Thoracic aorta (tissue), 2 donors: Measurements from ENCODE around the gene STK39. TPM values are rescaled to one million over a fixed set of nuclear protein-coding genes. Genes with fewer than 3 reads are reported as not detected.

ENCODE experiments used
- ATAC-seq: fragments of 150-250 bp; one replicate; pipeline ENCODE4 v1.8.0; 2017; ENCODE audit warnings: low read depth; ENCODE audit not compliant: insufficient number of reproducible peaks, low FRiP score
- DNase-seq: peaks from one replicate; pipeline ENCODE4 v3.0.0-alpha.2; 2020; ENCODE audit warnings: low spot score
- H3K27ac ChIP-seq, 2 donors: fragments of 200-600 bp; sonication (generic); 1 replicate in 1 of 2; 2 replicates in 1 of 2; pipeline ENCODE4 v1.5.1; 2016; ENCODE audit warnings: mild to moderate bottlenecking in 2 of 2, moderate library complexity in 2 of 2
- H3K27me3 ChIP-seq: fragments of 200-600 bp; sonication (generic); replicated peaks from 2 replicates; pipeline ENCODE4 v1.6.0; 2016; ENCODE audit warnings: mild to moderate bottlenecking; ENCODE audit not compliant: insufficient read depth
- H3K36me3 ChIP-seq: fragments of 200-600 bp; sonication (generic); one replicate; pipeline ENCODE4 v1.5.1; 2016
- H3K4me1 ChIP-seq, 2 donors: fragments of 200-600 bp; sonication (generic); 1 replicate in 1 of 2; 2 replicates in 1 of 2; pipeline versions ENCODE4 v1.5.1 to v1.6.0; 2016; ENCODE audit warnings: low read depth in 2 of 2, mild to moderate bottlenecking in 1 of 2; ENCODE audit not compliant: control insufficient read depth in 1 of 2
- H3K4me3 ChIP-seq: fragments of 200-600 bp; sonication (generic); 2 replicates; pipeline ENCODE4 v1.5.1; 2016; ENCODE audit warnings: mild to moderate bottlenecking
- H3K9me3 ChIP-seq: fragments of 200-600 bp; sonication (generic); 2 replicates; pipeline ENCODE4 v1.5.1; 2016
- total RNA-seq, 2 donors: library from RNA; depleted of rRNA; stranded (reverse); fragments of >200 nt; gene quantifications; one replicate each; pipeline versions ENCODE4 v1.1.0 to v1.2.3, GENCODE V29; 2016
- TF ChIP-seq, protein P1 (sequence below): fragments of 200-600 bp; sonication (generic); IDR thresholded peaks from one replicate; pipeline ENCODE4 v1.5.1; 2019; ENCODE audit warnings: antibody characterized with exemption

STK39 gene
- total RNA-seq, 2 donors from 2014 or later = 11.5 to 18.5 TPM

DNA sequence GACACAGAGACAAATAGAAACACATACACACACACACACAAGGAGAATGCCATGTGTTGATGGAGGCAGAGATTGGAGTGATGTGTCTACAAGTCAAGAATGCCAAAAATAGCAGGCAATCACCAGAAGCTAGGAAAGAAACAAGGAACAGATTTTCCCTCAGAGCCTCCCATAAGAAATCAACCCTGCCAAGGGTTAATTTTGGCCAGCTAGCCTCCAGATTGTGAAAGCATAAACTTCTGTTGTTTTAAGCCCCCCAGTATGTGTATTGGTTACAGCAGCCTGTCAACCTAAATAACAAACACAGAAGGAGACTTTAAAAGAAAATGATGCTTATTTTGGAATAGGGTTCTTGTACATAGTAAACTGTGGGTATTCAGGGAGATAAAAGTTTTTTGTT is 5.6 kb upstream of the STK39 start:
- TF ChIP-seq, protein P1, sequence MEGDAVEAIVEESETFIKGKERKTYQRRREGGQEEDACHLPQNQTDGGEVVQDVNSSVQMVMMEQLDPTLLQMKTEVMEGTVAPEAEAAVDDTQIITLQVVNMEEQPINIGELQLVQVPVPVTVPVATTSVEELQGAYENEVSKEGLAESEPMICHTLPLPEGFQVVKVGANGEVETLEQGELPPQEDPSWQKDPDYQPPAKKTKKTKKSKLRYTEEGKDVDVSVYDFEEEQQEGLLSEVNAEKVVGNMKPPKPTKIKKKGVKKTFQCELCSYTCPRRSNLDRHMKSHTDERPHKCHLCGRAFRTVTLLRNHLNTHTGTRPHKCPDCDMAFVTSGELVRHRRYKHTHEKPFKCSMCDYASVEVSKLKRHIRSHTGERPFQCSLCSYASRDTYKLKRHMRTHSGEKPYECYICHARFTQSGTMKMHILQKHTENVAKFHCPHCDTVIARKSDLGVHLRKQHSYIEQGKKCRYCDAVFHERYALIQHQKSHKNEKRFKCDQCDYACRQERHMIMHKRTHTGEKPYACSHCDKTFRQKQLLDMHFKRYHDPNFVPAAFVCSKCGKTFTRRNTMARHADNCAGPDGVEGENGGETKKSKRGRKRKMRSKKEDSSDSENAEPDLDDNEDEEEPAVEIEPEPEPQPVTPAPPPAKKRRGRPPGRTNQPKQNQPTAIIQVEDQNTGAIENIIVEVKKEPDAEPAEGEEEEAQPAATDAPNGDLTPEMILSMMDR = no peak
- H3K27ac ChIP-seq = no peak overlapping the region
- H3K27me3 ChIP-seq = no peaks in the 10 kb centered on the region
- H3K9me3 ChIP-seq = no peaks in the 10 kb centered on the region
- DNase-seq (no peak), ATAC-seq (no peak)
- no peaks in the 10 kb centered on the region for H3K36me3 ChIP-seq
- peaks cover 1 to 10% of the 10 kb centered on the region in 2 donors for H3K4me1 ChIP-seq
- H3K4me3 ChIP-seq = no peak overlapping the region

DNA sequence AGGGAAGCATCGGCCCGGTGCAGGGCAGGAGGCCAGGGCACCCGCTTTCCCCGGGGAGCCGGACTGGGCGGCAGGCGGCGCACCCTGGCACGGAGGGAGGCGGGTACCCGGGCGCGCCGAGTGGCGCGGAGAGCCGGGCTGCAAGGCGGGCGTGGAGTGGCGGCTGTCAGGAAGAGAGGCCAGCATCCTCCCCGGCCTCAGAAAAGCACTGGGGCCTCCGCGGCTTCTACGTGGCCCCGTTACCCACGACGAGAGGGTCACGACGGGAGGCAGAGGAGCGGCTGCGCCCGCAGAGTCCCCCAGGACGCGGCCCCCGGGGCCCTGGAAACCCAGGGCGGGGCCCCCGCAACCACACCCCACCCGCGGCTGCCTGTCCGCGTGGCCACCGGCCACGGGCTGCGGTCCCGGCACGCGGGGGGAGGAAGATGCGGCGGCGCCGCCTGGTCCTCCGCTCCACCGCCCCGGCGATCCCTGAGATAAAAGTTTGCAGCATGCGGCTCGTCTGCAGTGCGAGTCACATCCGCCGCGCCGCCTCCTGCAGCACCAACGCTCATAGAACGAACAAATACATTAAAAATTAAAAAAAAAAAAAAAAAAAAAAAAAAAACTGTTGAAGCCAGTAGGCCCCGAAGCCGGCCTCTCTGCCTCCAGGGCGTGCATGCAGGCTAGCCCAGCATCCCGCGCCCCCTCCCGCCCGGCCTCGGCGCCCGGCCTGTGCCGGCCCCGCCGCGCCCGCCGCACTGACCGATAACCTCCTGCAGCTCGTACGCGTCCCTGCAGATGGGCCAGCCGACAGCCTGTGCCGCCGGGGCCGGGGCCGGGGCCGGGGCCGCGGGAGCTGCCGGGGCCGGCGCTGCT is 683 bp downstream of the STK39 start:
- peak overlapping the region; percentile 34 to 62 for H3K27ac ChIP-seq
- ATAC-seq (peak; percentile 32), DNase-seq (peak; percentile 8)
- H3K4me1 ChIP-seq = peaks cover 6 to 23% of the 10 kb centered on the region in 2 donors
- TF ChIP-seq, protein P1 = peak; percentile 31
- peak overlapping the region; percentile 80 for H3K4me3 ChIP-seq
- H3K27me3 ChIP-seq = no peaks in the 10 kb centered on the region
- no peaks in the 10 kb centered on the region for H3K9me3 ChIP-seq
- no peaks in the 10 kb centered on the region for H3K36me3 ChIP-seq

DNA sequence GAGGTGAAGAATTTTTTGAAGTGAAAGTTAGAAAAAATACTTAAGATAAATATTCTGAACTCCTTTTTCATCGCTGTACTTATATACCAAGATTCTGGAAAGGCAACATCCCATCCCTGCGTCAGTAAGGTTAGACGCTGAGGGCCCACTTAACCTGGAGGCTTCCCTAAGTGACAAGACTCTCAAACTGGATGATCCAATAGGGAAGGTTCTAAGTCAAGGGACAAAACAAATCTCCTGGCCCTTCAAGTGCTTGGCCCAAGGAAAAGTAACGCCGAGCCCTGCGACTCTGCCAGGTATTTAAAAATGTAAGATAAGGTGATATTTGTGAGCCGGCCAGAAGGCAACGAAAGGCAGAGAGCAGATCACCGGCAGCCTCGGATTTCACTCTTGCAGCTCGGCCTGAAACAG is 1.3 kb downstream of the STK39 start:
- Histone ChIP-seq H3K27me3 (no peaks in the 10 kb centered on the region), H3K36me3 (no peaks in the 10 kb centered on the region), H3K9me3 (no peaks in the 10 kb centered on the region), H3K27ac (peak overlapping the region in 1 of 2 donors; percentile 62), H3K4me1 (peaks cover 6 to 24% of the 10 kb centered on the region in 2 donors), H3K4me3 (peak overlapping the region; percentile 80)
- ATAC-seq (no peak), DNase-seq (no peak)
- TF ChIP-seq, protein P1 = no peak

DNA sequence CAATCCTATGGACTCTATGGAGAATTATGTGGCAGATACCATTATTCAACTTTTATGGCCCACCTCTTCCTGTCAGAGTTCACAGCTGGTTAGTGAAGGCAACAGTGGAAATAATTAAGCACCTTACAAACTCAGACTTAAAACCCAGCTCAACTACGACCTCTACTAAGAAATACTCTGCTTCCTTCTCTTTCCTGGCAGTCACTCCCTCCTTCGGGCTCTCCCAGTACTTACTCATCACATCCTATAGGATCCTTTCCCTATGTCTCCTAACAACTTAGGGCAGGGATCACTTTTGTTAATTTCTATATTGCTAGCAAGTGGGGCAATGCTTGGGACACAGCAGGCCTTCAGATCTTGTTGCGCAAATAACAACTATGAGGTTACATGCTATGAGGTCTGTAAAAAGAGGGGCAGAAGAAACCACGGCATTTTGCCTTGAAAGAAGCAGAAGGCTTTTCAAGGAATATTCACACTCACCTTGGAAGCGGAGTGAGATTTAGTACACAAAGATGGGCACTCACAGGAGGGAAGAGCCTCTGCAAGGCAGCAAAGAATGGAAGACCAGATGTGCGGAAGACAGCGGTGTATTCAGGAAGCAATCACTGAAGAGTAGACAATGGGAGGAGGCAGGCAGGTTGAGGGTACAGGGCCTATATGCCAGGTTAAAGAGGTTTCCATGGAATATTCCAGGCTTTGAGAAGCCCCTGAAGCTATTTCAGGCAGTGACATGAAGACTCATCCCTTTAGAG is 2.1 kb downstream of the STK39 start:
- TF ChIP-seq, protein P1 = no peak
- Histone ChIP-seq H3K4me1 (peaks cover 6 to 24% of the 10 kb centered on the region in 2 donors), H3K27ac (no peak overlapping the region), H3K36me3 (no peaks in the 10 kb centered on the region), H3K9me3 (no peaks in the 10 kb centered on the region), H3K27me3 (no peaks in the 10 kb centered on the region), H3K4me3 (no peak overlapping the region)
- DNase-seq (no peak), ATAC-seq (no peak)

DNA sequence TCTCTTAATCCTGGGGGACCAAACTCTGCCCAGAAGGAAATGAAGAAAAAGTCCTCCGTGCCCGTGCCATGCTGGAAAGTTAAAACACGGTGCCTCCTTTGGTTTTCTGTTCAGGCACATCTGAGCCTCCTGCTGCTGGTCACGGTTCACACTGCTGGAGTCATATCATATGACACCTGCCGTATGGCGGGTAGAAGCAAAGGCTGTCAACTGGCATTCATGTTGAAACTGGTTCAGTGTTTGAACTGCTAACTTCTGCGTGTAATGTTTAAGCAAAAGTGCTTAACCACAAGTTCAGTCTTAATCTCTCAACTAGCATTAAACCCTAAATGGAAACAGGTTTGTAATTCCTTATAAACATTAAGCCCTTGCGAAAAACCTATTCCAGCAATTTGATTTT is 3.1 kb downstream of the STK39 start:
- H3K9me3 ChIP-seq = no peaks in the 10 kb centered on the region
- H3K27me3 ChIP-seq = no peaks in the 10 kb centered on the region
- peaks cover 6 to 24% of the 10 kb centered on the region in 2 donors for H3K4me1 ChIP-seq
- H3K36me3 ChIP-seq = no peaks in the 10 kb centered on the region
- ATAC-seq (no peak), DNase-seq (no peak)
- no peak overlapping the region for H3K4me3 ChIP-seq
- TF ChIP-seq, protein P1 = no peak
- no peak overlapping the region for H3K27ac ChIP-seq
